Natural killer cell treated with Interleukin-12 subunit alpha and Interleukin-12 subunit beta and Interleukin-15 and Interleukin-18, amount 100 ng/mL, for 72 hours (primary cell): ENCODE data around the gene TPI1. TPM values are rescaled to one million over a fixed set of nuclear protein-coding genes. Genes with fewer than 3 reads are reported as not detected.
A peak's percentile ranks its signal among the peaks of the same experiment; 100 is the strongest.
"Not testable (repeated sequence)": the region's sequence is repeated elsewhere in the genome, so short reads cannot be mapped to it uniquely, and the experiment has no call there.

Experiments
- ATAC-seq, 2 donors: fragments of 150-1000 bp; cut with Tn5 transposase in 1 of 2; sonication (Bioruptor Pico), chemical (Tn5 transposase) in 1 of 2; 2 replicates each; pipeline ENCODE4 v1.10.0; 2021
- DNase-seq: peaks from one replicate; pipeline ENCODE4 v3.0.0; 2022; ENCODE audit warnings: low spot score
- H3K27ac Mint-ChIP-seq, 2 donors: 1 replicate in 1 of 2; 2 replicates in 1 of 2; pipeline ENCODE4 v1.8.0; 2022; ENCODE audit warnings: mixed read lengths in 2 of 2, mild to moderate bottlenecking in 1 of 2, moderate library complexity in 1 of 2
- H3K27me3 Mint-ChIP-seq, 2 donors: 1 replicate in 1 of 2; 2 replicates in 1 of 2; pipeline ENCODE4 v1.8.0; 2022; ENCODE audit warnings: mixed read lengths in 2 of 2
- H3K36me3 Mint-ChIP-seq: one replicate; pipeline ENCODE4 v1.8.0; 2022; ENCODE audit warnings: mixed read lengths
- H3K4me1 Mint-ChIP-seq, 2 donors: 1 replicate in 1 of 2; 2 replicates in 1 of 2; pipeline ENCODE4 v1.8.0; 2022; ENCODE audit warnings: low read depth in 2 of 2, mixed read lengths in 2 of 2, mild to moderate bottlenecking in 1 of 2
- H3K4me3 Mint-ChIP-seq: one replicate; pipeline ENCODE4 v1.8.0; 2022; ENCODE audit warnings: mixed read lengths
- H3K9me3 Mint-ChIP-seq: 2 replicates; pipeline ENCODE4 v1.8.0; 2022; ENCODE audit warnings: mixed read lengths
- total RNA-seq, 2 donors: library from RNA; stranded (reverse); gene quantifications; one replicate each; pipeline ENCODE4 v1.2.3, GENCODE V29; 2022

Gene TPI1
- total RNA-seq, 2 donors from 2014 or later: 1,157 to 1,903 TPM

DNA sequence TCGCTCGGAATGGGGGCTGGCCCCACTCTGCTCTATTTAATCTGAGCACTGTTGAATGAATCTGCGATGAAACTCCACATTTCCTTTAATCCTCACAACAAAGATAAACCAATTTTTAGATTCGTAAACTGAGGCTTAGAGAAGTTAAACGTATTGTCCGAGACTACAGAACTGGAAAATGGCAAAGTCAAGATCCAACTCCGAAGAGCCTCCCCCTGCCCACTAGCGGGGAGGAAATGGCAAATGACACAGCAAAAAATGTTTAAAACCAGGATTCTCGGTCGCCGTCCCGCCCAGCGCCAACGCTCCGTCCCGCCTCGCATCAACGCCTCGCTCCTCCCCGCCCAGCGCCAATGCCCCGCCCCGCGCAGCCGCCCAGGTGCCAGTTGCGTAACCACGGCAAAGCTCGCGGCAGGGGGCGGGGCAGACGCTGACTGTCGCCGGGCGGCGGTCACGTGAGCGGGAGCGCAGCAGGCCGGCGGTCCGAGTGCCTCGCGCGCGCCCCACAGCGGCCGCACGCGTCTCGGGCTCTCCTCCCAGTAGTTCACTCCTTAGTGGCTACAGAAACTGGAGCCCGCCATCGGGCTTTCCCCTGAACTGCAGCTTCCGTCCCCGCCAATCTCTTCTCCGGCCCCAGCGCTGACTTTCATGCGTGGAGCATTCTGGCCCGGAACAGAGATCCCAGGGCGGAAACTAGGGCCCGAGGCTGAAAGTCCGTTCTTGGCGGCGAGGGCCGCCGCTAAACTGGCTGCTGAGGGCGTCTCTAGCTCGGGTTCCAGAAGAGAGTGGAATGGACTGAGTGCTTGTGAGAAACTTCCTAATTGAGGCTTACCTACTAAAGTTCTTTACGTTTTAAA lies 23.7 kb downstream of the TPI1 start:
- Mint-ChIP-seq H3K4me1 (peaks cover 11 to 12% of the 10 kb centered on the region in 2 donors), H3K27ac (peak overlapping the region; percentile 94 to 95), H3K4me3 (peak overlapping the region; percentile 87), H3K36me3 (no peaks in the 10 kb centered on the region), H3K27me3 (no peaks in the 10 kb centered on the region), H3K9me3 (no peaks in the 10 kb centered on the region)
- DNase-seq (peak; percentile 99), ATAC-seq (peak; percentile 98)

DNA sequence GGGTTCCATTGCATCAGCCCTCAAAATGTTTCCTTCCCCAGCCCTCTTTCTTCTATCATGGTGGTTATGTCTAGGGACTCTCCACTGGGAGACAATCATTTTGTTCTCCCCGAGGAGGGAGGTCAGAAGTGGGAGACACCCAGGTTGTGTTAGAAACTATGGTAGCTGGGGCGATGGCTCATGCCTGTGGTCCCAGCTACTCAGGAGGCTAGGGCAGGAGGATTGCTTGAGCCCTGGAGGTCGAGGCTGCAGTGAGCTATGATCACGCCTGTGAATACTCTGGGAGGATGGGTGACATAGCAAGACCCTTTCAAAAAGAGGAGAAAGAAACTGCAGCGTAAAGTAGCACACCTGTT lies 24.3 kb downstream of the TPI1 start:
- no peaks in the 10 kb centered on the region for H3K9me3 Mint-ChIP-seq
- ATAC-seq (peak in 1 of 2 donors; percentile 1), DNase-seq (no peak)
- peak overlapping the region; percentile 87 for H3K4me3 Mint-ChIP-seq
- H3K27ac Mint-ChIP-seq: peak overlapping the region; percentile 94 to 95
- H3K4me1 Mint-ChIP-seq: peaks cover 11 to 12% of the 10 kb centered on the region in 2 donors
- no peaks in the 10 kb centered on the region for H3K27me3 Mint-ChIP-seq
- no peaks in the 10 kb centered on the region for H3K36me3 Mint-ChIP-seq

DNA sequence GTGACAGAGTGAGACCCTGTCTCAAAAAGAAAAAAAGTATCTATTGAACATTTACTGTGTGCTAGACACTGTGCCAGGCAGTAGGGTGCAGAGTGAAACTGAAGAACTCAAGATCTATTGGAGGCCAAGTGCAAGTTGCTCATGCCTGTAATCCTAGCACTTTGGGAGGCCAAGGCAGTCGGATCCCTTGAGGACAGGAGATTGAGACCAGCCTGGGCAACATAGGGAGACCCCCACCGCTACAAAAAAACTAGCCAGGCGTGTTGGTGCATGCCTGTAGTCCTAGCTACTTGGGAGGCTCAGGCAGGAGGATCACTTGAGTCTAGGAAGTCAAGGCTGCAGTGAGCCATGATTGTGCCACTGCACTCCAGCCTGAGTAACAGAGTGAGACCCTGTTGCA lies 25.4 kb downstream of the TPI1 start:
- H3K4me1 Mint-ChIP-seq: peaks cover 11 to 12% of the 10 kb centered on the region in 2 donors
- peak overlapping the region; percentile 94 to 95 for H3K27ac Mint-ChIP-seq
- ATAC-seq, H3K36me3 Mint-ChIP-seq, H3K9me3 Mint-ChIP-seq, H3K27me3 Mint-ChIP-seq: not testable (repeated sequence)
- peak overlapping the region; percentile 87 for H3K4me3 Mint-ChIP-seq
- peak; percentile 16 for DNase-seq

DNA sequence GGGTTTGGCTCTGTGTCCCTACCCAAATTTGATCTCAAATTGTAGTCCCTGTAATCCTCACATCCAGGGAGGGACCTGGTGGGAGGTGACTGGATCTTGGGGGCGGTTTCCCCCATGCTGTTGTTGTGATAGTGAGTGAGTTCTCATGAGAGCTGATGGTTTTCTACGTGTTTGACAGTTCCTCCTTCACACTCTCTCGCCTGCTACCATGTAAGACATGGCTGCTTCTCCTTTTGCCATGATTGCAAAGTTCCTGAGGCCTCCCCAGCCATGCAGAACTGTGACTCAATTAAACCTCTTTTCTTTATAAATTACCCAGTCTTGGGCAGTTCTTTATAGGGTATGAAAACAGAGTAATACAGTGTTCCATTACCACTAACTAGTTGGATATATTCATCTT lies 27.0 kb downstream of the TPI1 start:
- peaks cover 11 to 12% of the 10 kb centered on the region in 2 donors for H3K4me1 Mint-ChIP-seq

DNA sequence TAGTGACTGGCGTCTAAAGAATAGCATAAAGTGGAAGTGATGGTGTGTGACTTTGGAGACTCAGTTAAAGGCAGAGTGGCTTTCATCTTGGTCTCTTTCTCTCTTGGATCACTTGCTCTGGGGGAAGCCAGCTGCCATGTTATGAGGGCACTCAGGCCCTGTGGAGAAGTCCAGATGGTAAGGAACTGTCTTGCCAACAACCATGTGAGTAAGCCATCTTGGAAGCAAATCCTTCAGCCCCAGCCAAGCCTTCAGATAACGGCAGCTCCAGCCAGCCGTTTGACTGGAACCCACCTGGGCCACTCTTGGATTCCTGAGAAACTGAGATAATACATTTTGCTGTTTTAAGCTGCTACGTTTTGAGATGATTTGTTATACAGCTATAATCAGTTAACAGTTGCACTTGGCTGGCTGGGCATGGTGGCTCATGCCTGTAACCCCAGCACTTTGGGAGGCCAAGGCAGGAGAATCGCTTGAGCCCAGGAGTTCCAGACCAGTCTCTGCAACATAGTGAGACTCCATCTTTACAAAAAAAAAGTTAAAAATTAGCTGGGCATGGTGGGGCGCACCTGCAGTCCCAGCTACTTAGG lies 29.6 kb downstream of the TPI1 start:
- no peak for DNase-seq
- Mint-ChIP-seq H3K4me1 (no peaks in the 10 kb centered on the region), H3K36me3 (no peaks in the 10 kb centered on the region), H3K9me3 (no peaks in the 10 kb centered on the region), H3K27me3 (no peaks in the 10 kb centered on the region), H3K27ac (no peak overlapping the region), H3K4me3 (no peak overlapping the region)
- ATAC-seq: no peak

More for the DNA sequence above, 27.0 kb downstream of the TPI1 start:
- ATAC-seq (no peak), DNase-seq (no peak)
- H3K27ac Mint-ChIP-seq: no peak overlapping the region
- H3K4me3 Mint-ChIP-seq: no peak overlapping the region
- no peaks in the 10 kb centered on the region for H3K9me3 Mint-ChIP-seq
- H3K36me3 Mint-ChIP-seq: no peaks in the 10 kb centered on the region
- H3K27me3 Mint-ChIP-seq: no peaks in the 10 kb centered on the region

DNA sequence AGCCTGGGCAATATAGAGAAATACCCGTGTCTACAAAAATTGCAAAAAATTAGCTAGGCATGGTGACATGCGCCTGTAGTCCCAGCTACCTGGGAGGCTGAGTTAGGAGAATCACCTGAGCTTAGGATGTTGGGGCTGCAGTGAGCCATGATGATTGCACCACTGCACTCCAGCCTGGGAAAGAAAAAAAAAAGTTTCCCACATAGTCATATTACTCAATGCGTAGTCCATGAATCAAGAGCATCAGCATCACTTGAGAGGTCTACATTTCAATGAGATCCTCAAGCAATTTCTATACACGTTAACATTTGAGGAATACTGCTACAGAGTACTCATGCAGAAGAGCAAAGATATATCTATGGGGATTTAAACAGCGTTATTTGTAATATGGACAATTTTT lies 32.1 kb downstream of the TPI1 start:
- Mint-ChIP-seq H3K36me3 (no peaks in the 10 kb centered on the region), H3K9me3 (no peaks in the 10 kb centered on the region), H3K27me3 (no peaks in the 10 kb centered on the region), H3K4me3 (no peak overlapping the region), H3K4me1 (no peaks in the 10 kb centered on the region), H3K27ac (no peak overlapping the region)
- ATAC-seq (no peak), DNase-seq (no peak)

DNA sequence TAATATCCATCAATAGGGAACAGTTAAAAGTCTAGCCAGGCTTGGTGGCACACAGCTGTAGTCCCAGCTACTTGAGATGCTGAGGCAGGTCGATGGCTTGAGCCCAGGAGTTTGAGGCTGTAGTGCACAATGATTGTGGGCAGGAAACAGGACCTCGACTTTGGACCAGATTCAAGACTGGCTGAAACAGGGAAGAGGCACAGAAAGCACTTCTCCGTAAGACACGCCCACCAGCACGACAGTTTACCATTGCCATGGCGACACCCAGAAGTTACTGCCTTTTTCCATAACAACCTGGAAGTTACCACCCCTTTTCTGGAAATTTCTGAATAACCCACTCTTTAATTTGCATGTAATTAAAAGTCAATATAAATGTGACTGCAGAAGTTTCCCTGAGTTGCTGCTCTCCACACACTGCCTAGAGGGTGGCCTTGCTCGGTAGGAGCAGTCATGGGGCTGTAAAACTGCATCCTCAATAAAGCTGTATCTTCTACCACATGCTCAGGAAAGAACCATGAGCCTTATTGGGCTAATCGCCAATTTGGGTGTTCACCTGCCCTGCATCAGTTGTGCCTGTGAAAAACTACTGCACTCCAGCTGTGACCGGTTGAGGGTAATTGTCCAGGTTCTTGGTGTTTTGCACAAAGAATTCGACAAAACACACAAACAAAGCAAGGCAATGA lies 32.6 kb downstream of the TPI1 start:
- H3K27ac Mint-ChIP-seq: no peak overlapping the region
- H3K4me3 Mint-ChIP-seq: no peak overlapping the region
- no peaks in the 10 kb centered on the region for H3K4me1 Mint-ChIP-seq
- DNase-seq (no peak), ATAC-seq (no peak)
- no peaks in the 10 kb centered on the region for H3K27me3 Mint-ChIP-seq
- H3K36me3 Mint-ChIP-seq: no peaks in the 10 kb centered on the region
- no peaks in the 10 kb centered on the region for H3K9me3 Mint-ChIP-seq

DNA sequence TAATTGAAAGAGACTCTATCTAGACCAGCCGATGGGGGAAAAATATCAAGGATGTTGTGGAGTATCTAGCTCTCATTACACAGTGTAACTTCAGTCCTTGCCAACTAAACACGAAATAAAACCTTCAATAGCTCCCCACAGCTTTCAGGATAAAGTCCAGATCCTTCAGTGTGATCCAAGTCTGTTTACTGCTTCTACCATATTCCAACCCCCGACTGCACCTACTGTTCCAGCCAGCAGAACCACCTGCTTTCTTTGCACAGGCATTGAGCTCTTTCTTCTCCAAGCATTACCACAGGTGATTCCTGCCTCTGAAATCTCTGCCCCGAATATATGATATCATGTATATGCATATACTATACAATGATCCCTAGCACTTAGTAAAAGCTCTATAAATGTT lies 35.1 kb downstream of the TPI1 start:
- no peaks in the 10 kb centered on the region for H3K4me1 Mint-ChIP-seq
- no peaks in the 10 kb centered on the region for H3K36me3 Mint-ChIP-seq
- H3K27ac Mint-ChIP-seq: no peak overlapping the region
- DNase-seq: no peak
- no peak overlapping the region for H3K4me3 Mint-ChIP-seq
- ATAC-seq: no peak
- no peaks in the 10 kb centered on the region for H3K9me3 Mint-ChIP-seq
- no peaks in the 10 kb centered on the region for H3K27me3 Mint-ChIP-seq

DNA sequence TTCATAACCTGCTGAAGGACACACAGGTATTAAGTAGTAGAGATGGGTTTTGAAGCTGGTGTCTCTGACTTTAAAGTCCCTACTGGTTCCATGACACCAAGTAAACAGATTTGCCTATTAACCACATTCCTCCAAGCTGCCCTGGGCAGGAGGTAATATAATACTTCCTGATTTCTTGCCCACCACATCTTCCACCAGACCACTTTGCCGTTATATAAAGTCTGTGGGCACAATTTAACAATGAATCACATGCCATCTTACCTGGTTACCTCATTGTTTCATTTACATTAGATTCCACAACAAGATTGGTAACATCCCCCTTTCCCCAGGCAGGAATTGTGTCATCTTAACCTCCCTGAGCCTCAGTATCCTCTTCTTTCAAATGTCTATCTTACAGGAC lies 36.4 kb downstream of the TPI1 start:
- H3K4me3 Mint-ChIP-seq: no peak overlapping the region
- no peaks in the 10 kb centered on the region for H3K4me1 Mint-ChIP-seq
- ATAC-seq (no peak), DNase-seq (no peak)
- no peaks in the 10 kb centered on the region for H3K9me3 Mint-ChIP-seq
- H3K27ac Mint-ChIP-seq: no peak overlapping the region
- no peaks in the 10 kb centered on the region for H3K36me3 Mint-ChIP-seq
- H3K27me3 Mint-ChIP-seq: no peaks in the 10 kb centered on the region

DNA sequence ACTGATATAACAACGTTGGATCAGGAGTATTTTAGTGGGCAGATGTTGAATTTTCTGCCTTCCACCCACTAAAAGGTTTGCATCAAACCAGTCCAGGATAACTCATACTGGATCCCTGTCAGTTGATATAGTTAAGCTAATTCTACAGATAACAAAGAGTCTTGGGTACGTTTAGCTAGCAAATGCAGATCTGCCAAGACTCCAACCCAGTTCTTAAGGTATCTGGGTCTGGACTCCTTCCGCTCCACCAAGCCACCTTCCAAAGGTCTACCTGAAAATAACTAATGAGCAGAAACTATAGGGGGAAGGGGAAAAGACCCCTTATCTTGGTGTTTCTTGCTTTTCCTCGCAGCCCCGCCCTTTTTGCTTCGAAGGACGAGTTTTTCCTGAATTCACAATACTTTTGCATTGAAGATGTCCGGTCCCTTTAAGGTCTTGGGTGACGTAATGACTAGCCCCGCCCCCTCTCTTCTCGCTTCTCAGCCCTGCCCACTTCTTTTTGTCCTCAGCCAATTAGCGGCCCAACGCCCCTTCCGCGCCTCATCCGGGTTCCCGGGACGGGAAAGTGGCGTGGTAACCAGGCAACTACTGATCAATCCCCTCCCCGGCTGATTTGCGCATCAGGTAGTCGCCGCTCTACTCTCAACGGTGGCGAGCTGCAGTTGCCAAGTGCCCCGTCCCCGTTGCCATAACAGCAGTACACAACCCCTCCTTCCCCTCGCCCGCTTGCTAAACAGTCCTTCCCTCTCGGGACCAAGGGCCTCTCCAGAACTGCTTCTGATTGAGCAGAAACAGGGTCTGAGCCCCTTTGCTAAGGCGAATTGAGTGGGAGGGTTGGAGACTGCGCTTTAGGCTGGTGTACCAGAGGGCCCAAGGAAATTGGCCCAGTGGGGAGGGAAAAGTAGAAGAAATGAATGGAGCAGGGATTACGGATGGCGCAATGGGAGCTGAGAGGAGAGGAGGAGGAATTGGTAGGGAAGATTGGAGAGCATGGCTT lies 37.2 kb downstream of the TPI1 start, which contains the start of gene LRRC23:
LRRC23 (plus strand) TSS at position 543 of the 997 bp plus-strand sequence. CDS start 812 bp downstream, outside the sequence.
- Mint-ChIP-seq H3K36me3 (no peaks in the 10 kb centered on the region), H3K4me3 (no peak within 1 kb of the TSS), H3K4me1 (no peaks in the 10 kb centered on the region), H3K27ac (no peak within 1 kb of the TSS), H3K27me3 (no peaks in the 10 kb centered on the region), H3K9me3 (no peaks in the 10 kb centered on the region)
- DNase-seq (peak; percentile 97), ATAC-seq (peak; percentile 99)

DNA sequence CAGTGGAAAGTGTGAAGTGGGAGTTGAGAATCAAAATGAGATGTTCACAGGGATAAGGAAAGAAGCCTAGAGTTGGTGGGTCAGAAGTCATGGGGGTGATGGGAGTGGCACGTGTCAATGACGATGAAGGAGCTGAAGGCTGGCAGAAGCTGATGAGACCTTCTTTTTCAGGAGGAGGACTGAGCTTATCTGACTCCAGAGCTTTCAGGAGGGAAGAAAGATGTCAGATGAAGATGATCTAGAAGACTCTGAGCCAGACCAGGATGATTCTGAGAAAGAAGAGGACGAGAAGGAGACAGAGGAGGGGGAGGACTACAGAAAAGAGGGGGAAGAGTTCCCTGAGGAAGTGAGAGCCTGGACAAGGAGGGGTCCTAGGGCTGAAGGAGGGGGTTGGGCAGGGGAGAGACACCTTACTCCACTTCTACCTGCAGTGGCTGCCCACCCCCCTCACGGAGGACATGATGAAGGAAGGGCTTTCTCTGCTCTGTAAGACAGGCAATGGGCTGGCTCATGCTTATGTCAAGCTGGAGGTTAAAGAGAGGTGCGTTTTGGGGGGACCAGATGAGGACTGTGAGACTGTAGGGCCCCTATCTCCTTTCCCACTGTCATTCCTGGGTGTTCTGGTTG lies 38.2 kb downstream of the TPI1 start:
- ATAC-seq (no peak), DNase-seq (no peak)
- H3K9me3 Mint-ChIP-seq: no peaks in the 10 kb centered on the region
- no peaks in the 10 kb centered on the region for H3K27me3 Mint-ChIP-seq
- no peaks in the 10 kb centered on the region for H3K36me3 Mint-ChIP-seq
- no peaks in the 10 kb centered on the region for H3K4me1 Mint-ChIP-seq
- H3K4me3 Mint-ChIP-seq: no peak overlapping the region
- no peak overlapping the region for H3K27ac Mint-ChIP-seq

DNA sequence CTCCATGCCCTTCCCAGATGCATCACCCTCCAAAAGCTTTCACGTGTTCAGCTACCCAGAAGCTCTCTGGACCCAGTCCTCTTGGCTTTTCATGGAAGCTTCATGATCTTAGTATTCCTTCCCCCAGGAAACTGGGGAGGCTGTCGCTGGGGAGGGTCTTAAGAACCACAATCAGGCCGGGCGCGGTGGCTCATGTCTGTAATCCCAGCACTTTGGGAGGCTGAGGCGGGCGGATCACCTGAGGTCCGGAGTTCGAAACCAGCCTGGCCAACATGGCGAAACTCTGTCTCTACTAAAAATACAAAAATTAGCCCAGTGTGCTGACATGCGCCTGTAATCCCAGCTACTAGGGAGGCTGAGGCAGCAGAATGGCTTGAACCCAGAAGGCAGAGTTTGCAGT lies 40.8 kb downstream of the TPI1 start:
- H3K27ac Mint-ChIP-seq, H3K27me3 Mint-ChIP-seq, H3K4me1 Mint-ChIP-seq, H3K4me3 Mint-ChIP-seq, H3K36me3 Mint-ChIP-seq, ATAC-seq, DNase-seq, H3K9me3 Mint-ChIP-seq: not testable (repeated sequence)
